ENCODE results near the gene LTA.
"Not testable (repeated sequence)": the region's sequence is repeated elsewhere in the genome, so short reads cannot be mapped to it uniquely, and the experiment has no call there.

The LTA gene

DNA sequence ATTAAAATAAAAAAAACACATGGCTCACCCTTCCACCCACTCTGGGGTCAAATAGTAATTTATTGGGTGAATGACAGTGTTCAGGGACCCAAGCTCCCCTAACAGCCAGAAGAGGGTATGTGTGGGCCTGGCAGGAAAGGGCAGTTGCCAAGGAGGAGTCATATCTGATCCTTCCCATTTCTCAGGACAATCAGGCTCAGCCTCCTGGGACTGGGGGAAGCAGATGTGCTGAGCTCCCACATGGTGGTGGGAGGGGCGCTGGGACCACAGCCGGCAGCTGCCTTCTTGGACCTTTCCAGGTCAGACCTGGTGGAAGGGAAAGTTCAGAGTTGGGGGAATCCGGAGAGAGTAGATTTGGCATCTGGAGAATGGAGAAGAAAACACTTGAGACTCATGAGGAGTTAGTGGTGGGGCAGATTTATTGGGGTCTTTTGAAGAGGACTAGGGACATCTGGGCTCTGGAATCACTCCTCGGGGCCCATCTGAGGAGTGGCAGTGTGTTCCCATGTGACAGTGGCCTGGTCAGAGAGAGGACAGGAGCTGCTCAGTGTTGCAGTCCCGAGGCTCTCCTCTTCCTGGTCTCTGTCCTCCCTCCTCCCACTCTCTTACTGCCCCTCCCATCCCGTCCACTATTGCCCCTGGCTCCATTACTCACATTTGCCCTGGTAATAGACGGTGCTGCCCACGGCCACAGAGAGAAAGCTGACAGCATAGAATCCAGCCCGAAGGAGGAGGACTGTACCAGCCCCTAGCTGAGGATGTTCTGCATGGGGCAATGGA, 17.0 kb downstream of the LTA start:
- no peak for DNase-seq

DNA sequence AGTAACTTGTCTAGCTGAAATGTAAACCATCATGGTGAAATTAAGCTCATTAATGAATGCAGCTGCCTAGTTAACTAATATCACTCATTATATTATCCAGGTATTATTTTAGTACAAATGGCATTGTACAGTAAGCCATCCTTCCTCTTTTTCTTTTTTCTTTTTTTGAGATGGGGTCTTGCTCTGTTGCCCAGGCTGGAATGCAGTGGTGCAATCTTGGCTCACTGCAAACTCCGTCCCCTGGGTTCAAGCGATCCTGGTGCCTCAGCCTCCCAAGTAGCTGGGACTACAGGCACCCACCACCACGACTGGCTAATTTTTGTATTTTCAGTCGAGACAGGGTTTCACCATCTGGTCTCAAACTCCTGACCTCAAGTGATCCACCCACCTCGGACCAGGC, 18.6 kb downstream of the LTA start:
- not testable (repeated sequence) for DNase-seq

GRCh38 chr6:31592396-31592771, 20.3 kb downstream of the LTA start:
- DNase-seq: no peak

DNA sequence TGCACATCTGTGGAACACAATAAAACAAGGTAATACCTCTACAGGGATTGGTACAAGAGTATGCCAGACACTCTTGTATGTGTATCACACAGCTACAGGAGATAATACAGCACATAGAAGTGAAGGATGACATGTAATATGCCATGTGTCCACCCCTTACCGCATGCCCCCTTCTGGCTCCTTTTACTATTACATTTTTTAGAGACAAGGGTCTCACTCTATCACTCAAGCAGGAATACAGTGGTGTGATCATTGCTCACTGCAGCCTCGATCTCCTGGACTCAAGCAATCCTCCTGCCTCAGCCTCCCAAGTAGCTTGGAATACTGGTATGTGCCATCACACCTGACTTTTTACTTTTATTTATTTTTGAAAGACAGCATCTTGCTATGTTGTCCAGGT, 24.9 kb downstream of the LTA start:
- no peak for DNase-seq

DNA sequence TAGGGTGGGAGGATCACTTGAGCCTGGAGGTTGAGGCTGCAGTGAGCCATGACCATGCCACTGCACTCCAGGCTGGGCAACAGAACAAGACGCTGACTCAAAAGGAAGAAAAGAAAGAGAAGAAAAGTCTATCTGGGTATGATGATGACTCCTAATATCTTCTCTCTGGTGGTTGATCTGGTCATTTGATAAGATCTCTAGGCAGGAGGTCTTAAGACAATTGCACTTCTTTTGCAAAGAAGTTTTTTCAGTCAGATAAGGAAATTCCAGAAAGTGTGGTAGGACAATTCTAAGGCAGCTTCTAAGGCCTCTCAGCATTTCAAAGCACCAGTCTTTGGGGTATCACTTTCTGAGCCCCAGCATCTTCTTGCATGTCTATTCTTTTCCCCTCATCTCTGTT, 35.2 kb downstream of the LTA start:
- no peak for DNase-seq

DNA sequence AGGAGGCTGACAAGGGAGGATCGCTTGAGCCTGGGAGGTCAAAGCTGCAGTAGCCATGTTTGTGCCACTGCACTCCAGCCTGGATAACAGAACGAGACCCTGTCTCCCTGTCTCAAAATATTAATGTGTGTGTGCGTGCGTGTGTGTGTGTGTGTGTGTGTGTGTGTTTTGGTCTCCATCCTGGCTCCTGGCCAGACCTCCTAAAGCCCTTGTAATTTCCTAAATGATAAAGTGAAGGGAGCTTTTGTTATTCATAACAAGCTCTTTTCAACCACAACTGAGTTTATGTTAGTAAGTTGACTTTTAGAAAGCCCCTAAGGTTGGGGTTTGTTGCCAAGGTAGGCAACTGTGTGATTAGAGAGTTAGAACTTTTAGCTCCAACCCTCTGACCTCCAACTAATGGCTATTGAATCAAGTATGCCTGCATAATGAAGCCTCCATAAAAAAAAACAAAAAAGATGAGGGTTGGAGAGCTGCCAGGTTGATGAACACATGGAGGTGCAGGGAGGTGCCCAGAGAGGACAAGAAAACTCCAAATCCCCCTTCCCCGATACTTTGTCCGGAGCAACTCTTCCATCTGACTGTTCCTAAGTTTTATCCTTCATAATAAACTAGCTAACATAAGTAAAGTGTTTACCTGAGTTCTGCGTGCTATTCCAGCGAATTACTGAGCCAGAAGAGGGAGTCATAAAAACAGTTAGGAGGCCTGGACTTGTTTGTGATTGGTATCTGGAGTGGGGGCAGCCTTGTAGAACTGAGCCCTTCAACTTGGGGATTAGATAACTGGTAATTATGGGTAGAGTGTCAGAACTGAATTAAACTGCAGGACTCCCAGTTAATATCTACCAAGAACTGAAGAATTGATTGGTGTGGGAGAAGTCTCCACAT, 37.7 kb downstream of the LTA start:
- no peak for DNase-seq

DNA sequence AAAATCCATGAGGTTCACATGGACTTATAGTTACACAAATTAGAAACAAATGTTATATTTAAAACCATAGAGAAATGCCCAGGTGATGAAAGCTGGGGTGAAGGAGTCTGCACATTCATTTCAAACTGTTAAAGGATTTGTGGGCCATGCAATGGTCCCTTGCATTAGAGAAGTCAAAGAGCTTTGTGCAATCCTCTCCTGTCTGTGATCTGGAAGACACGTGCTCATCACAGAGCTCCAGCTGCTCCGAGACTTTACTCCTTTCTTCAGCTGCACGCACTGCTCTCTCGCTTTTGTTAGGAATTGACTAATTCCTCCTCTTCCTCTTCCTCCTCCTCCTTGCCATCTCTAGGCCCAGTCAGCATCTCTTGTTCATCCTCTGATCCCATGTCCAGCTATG, 38.9 kb downstream of the LTA start:
- no peak for DNase-seq

DNA sequence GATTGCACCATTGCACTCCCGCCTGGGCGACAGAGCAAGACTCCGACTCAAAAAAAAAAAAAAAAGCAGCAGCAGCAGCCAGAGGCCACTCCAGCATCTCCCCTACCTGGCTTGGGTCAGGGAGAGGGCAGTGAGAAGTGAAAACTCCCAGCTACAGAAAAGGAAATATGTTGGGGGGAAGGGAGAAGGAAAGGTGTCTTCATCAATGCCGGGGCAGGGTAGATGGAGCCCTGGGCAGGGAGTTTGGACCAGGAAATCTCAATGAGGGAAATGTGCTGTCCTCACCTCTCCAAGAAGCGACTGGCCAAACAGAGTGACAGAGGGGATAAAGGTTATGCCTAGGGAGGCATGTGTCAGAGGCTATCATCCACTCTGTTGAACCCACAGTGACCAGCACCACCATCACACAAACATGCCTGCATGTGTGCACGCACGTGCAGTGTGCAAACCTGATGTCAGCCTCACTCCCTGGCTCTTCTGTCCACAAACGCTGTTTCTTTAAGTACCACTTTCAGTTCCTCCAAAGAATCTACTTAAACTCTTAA, 42.1 kb downstream of the LTA start:
- DNase-seq: no peak

- no peak for DNase-seq
These were observed 42.8 kb downstream of the LTA start, which contains the start of gene AIF1 for GRCh38 chr6:31614684-31615578. Gene AIF1, plus strand, starts transcription at chr6:31615234. Its CDS starts 96 bp downstream, at chr6:31615330.

DNA sequence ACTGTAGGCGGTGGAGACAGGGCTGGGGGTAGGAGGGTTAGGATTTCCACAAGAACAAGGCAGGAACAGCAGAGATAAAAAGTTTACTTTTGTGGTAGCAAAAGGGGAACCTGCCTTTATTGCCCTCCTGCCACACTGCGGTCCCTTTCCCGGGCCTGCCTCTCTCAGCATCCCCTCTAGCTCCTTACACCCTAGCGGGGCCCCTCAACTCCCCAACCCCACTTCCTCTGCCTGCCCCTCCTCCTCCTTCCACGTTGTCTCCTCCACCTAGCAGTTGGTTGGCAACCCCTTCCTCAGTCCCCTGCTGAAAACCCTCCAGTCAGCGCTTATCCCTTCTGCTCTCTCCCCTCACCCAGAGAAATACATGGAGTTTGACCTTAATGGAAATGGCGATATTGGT, 43.7 kb downstream of the LTA start:
- DNase-seq: no peak

- no peak for DNase-seq
These were observed 44.9 kb downstream of the LTA start for GRCh38 chr6:31617010-31617409.

DNA sequence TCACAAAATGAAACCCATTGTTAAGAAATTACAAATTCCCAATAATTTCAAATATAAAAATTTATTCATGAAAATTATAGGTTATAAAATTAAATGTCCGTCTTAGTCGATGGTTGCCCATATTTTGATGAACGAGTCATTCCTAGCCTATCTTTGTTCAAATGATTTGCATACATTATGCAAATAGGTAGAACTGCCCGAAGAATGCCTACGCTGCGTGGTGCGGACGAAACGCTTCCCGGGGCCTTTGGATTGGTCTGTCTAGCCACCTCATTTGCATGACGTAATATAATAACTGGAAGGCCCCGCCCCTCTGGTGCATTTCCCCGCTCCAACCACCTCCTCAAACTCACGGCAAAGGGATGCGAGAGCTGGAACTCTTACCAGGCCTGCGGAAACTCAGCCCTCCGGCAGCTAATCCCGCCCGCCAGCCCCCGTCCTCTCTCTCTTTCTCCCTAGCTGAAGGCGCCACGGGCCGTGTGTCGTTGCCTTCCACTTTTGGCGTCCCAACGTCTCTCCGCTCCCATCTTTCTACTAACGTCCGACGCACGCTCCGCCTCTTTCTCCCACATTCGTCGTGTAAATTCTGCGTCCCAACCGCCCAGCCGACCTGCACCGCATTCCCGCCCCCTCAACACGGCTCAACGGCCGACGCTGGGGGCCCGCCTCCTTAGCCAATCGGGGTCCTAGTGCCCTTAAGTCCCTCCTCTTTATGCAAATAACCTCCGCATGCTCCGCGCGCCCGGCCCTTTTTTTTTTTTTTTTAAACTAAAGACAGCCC, 47.9 kb downstream of the LTA start:
- peak; percentile 99 for DNase-seq

DNA sequence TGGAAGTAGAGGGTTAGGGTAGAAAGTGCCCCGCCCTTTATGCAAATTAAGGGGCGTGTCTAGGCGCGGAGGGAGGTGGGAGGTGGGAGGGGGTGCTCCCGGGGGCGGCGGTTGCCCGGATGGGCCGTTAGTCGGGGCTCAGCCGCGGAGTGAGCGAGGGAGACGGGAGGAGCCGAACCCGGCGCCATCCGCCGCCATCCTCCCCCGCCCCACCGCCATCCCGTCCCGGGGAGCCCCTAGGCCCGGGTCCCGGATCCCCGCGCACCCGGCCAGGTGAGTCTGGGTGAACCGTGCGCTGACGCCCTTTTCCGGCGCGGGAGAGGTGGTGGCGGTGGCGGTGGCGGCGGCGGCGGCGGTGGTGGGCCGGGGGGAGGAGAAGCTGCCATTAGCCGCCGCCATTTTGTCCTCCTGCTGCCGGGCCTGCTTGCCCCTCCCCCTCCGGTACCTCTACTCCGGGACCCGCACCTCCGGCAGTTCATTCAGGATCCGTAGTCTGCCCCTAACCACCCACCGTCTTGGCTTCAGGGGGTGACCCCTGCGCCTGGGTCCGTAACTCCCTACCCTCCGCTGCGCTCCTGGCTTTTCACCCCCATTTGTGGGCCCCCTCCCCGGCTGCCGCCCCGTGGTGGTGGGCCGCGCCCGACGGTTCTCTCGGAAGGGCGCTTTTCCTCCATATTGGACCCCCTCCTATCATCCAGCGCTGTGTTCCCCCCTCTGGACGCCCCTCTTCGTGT, 48.7 kb downstream of the LTA start, which contains the start of gene PRRC2A:
Gene PRRC2A (plus strand): TSS at position 130 of the 734 bp plus-strand sequence. CDS start 2,075 bp downstream, outside the sequence.
- DNase-seq: no peak

GRCh38 chr6:31621320-31621939, 49.3 kb downstream of the LTA start:
- no peak for DNase-seq

DNA sequence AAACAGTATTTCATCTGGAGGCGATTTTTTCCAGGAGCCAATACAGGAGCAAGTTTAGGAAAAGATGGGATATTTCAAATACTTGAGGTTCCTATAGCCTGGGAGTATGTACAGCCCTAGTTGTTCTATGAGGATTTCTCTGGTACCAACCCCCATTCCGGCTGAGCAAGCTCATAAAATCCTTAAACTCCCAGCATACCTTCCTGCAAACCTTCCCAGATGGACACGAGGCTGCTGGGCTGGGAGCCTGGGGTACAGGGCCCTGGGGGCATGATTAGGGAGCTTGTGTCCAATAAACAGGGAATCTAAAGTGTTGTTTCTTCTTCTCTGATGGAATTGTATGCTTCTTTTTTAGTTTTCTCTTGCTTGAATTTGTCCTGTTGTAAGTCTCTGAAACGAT, 49.9 kb downstream of the LTA start:
- DNase-seq: no peak

- no peak for DNase-seq
These were observed 50.6 kb downstream of the LTA start for GRCh38 chr6:31622684-31623091.
